ENCODE measurements around the gene SLC35C1. TPM values are rescaled to one million over a fixed set of nuclear protein-coding genes. Genes with fewer than 3 reads are reported as not detected.

The SLC35C1 gene
- total and polyA plus RNA-seq, 9 of the 15 experiments (the other 6 are each of a cell fraction or from before 2014, with no cell fraction given) = 0.65 to 13.1 (median 2.4) TPM

DNA sequence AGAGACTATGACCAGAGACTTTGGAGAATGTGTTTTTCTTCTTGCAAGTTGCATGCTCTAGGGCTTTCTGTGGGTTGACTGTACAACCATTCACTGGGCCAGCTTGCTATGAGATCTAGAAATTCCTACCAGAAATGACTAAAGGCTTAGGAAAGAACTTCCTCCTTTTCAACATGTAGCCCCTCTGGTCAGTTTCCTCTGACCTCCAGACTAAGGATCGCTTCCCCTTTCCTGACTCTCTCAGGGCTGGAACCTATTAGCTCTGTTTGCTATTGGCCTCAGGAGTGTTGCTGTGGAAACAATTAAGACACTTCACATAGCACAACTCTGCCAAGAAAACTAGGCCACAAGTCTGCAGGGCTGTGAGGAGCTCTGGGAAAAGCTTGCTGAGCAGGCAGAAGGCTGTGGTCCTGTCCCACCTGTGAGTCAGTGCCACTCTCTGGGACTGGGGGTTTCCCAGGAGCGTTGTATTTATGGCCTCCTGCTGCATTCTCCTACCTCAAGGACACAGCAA lies 53.1 kb downstream of the SLC35C1 start:
- Histone ChIP-seq H3K4me2 (ENCODE audit: insufficient read depth, low read length) (no peak overlapping the region), H3K36me3 (ENCODE audit: control insufficient read depth, insufficient read depth, low read length) (peaks cover 76% of the 10 kb centered on the region), H3K4me1 (replicated peaks in 1 of 2; ENCODE audit: control insufficient read depth in 2 of 2, insufficient read depth in 2 of 2, low read length in 2 of 2) (peaks cover 0 to 4% of the 10 kb centered on the region in 2 experiments; a peak in 1 of 5 replicates), H3K27ac (ENCODE audit: extremely low read depth, low read depth, low read length) (no peak overlapping the region), H3K9me3 (replicated peaks; ENCODE audit: control insufficient read depth, insufficient read depth, low read depth, low read length) (no peaks in the 10 kb centered on the region), H3K27me3 (ENCODE audit: control insufficient read depth in 2 of 2, insufficient read depth in 2 of 2, low read length in 2 of 2) (no peaks in the 10 kb centered on the region), H3K9ac (ENCODE audit: insufficient read depth in 1 of 2, low read depth in 2 of 2, low read length in 2 of 2) (no peak overlapping the region), H3K9me1 (ENCODE audit: control insufficient read depth, insufficient read depth, low read length) (no peaks in the 10 kb centered on the region), H4K20me1 (replicated peaks; ENCODE audit: control insufficient read depth, insufficient read depth, low read length) (no peaks in the 10 kb centered on the region), H3K79me2 (ENCODE audit: control insufficient read depth, insufficient read depth, low read length) (peaks cover 18% of the 10 kb centered on the region), H3K4me3 (no peak overlapping the region), H2AFZ (ENCODE audit: low read depth, low read length) (no peak overlapping the region)
- POLR2A ChIA-PET = interaction anchor here (0.8 to 1.5 kb wide), 4 partner anchors 11 to 146 kb away, joined by 3 to 5 read pairs (median 4); partner anchors contain the start of gene CRY2
- in situ Hi-C loops (cut with MboI) = no loop called here
- FAIRE-seq (no peak), DNase-seq (ENCODE audit: extremely low read depth in 1 of 4, low spot score in 3 of 4) (no peak), ATAC-seq (no peak)
- no TSS peak for BruUV-seq (replicated peaks)
- CTCF ChIA-PET (ENCODE audit: low intra/inter-chr PET ratio) = no interaction called here
- intact Hi-C loops (cut with micrococcal nuclease) = no loop called here
- TF ChIP-seq HNRNPUL1 (IDR thresholded peaks at IDR 0.05; ENCODE audit: low read length) = no peak
- no peak for TF ChIP-seq ZNF217 (CRISPR knock-in tag; IDR thresholded peaks at IDR 0.05)
- TF ChIP-seq SP2 (IDR thresholded peaks at IDR 0.05; ENCODE audit: extremely low read depth, low read depth, low read length, poor library complexity, severe bottlenecking) = no peak
- no peak for TF ChIP-seq ZNF408 (CRISPR knock-in tag; IDR thresholded peaks at IDR 0.05; ENCODE audit: low read depth)
- TF ChIP-seq CBX5 (IDR thresholded peaks at IDR 0.05; ENCODE audit: borderline replicate concordance, low read depth) = no peak
- WGBS (ENCODE audit: insufficient coverage, low coverage, missing lambda C conversion rate) = 92% methylated on average over 2 of the region's 2 CpGs

Measured in K562 (cell line).